ENCODE results near the gene CCDC180.
A peak's percentile ranks its signal among the peaks of the same experiment; 100 is the strongest.
"Not testable (repeated sequence)": the region's sequence is repeated elsewhere in the genome, so short reads cannot be mapped to it uniquely, and the experiment has no call there.

CCDC180 gene

GRCh38 chr9:97307500-97308163 is at the start of gene CCDC180:
CCDC180 (plus strand) TSS chr9:97307659; CDS start chr9:97308064, 405 bp downstream.
- Histone ChIP-seq H3K4me1 (ENCODE audit: control insufficient read depth in 2 of 2, insufficient read depth in 2 of 2, low read length in 2 of 2) (peaks cover 4 to 5% of the 10 kb centered on the region in 2 donors), H3K4me3 (ENCODE audit: low read length in 2 of 2) (peak within 1 kb of the TSS in 1 of 2 donors; percentile 27), H3K27me3 (ENCODE audit: control insufficient read depth in 2 of 2, insufficient read depth in 2 of 2, low read length in 2 of 2) (no peaks in the 10 kb centered on the region), H3K9me3 (ENCODE audit: control insufficient read depth in 2 of 2, low read length in 2 of 2) (no peaks in the 10 kb centered on the region), H3K9ac (ENCODE audit: low read depth in 1 of 2, low read length in 2 of 2) (no peak within 1 kb of the TSS), H3K27ac (ENCODE audit: low read depth in 2 of 2, low read length in 2 of 2) (no peak within 1 kb of the TSS), H3K36me3 (ENCODE audit: control insufficient read depth in 2 of 2, insufficient read depth in 2 of 2, low read length in 2 of 2) (peaks cover 0 to 3% of the 10 kb centered on the region in 2 donors)

GRCh38 chr9:97259834-97260514 is 47.5 kb upstream of the CCDC180 start:
- not testable (repeated sequence) for H3K36me3 ChIP-seq (ENCODE audit: control insufficient read depth in 2 of 2, insufficient read depth in 2 of 2, low read length in 2 of 2); H3K9me3 ChIP-seq (ENCODE audit: control insufficient read depth in 2 of 2, low read length in 2 of 2); H3K4me3 ChIP-seq (ENCODE audit: low read length in 2 of 2); H3K4me1 ChIP-seq (ENCODE audit: control insufficient read depth in 2 of 2, insufficient read depth in 2 of 2, low read length in 2 of 2); H3K27me3 ChIP-seq (ENCODE audit: control insufficient read depth in 2 of 2, insufficient read depth in 2 of 2, low read length in 2 of 2); H3K27ac ChIP-seq (ENCODE audit: low read depth in 2 of 2, low read length in 2 of 2); H3K9ac ChIP-seq (ENCODE audit: low read depth in 1 of 2, low read length in 2 of 2)

- no peaks in the 10 kb centered on the region for H3K36me3 ChIP-seq (ENCODE audit: control insufficient read depth in 2 of 2, insufficient read depth in 2 of 2, low read length in 2 of 2)
- H3K27me3 ChIP-seq (ENCODE audit: control insufficient read depth in 2 of 2, insufficient read depth in 2 of 2, low read length in 2 of 2): no peaks in the 10 kb centered on the region
- no peak overlapping the region for H3K27ac ChIP-seq (ENCODE audit: low read depth in 2 of 2, low read length in 2 of 2)
- no peak overlapping the region for H3K9ac ChIP-seq (ENCODE audit: low read depth in 1 of 2, low read length in 2 of 2)
- no peaks in the 10 kb centered on the region for H3K9me3 ChIP-seq (ENCODE audit: control insufficient read depth in 2 of 2, low read length in 2 of 2)
- H3K4me1 ChIP-seq (ENCODE audit: control insufficient read depth in 2 of 2, insufficient read depth in 2 of 2, low read length in 2 of 2): no peaks in the 10 kb centered on the region
- H3K4me3 ChIP-seq (ENCODE audit: low read length in 2 of 2): no peak overlapping the region
Measured at GRCh38 chr9:97271292-97271691, 36.2 kb upstream of the CCDC180 start.

GRCh38 chr9:97272072-97272471 is 35.4 kb upstream of the CCDC180 start:
- Histone ChIP-seq H3K36me3 (ENCODE audit: control insufficient read depth in 2 of 2, insufficient read depth in 2 of 2, low read length in 2 of 2) (no peaks in the 10 kb centered on the region), H3K4me1 (ENCODE audit: control insufficient read depth in 2 of 2, insufficient read depth in 2 of 2, low read length in 2 of 2) (no peaks in the 10 kb centered on the region), H3K27me3 (ENCODE audit: control insufficient read depth in 2 of 2, insufficient read depth in 2 of 2, low read length in 2 of 2) (no peaks in the 10 kb centered on the region), H3K27ac (ENCODE audit: low read depth in 2 of 2, low read length in 2 of 2) (no peak overlapping the region), H3K9me3 (ENCODE audit: control insufficient read depth in 2 of 2, low read length in 2 of 2) (no peaks in the 10 kb centered on the region), H3K9ac (ENCODE audit: low read depth in 1 of 2, low read length in 2 of 2) (no peak overlapping the region), H3K4me3 (ENCODE audit: low read length in 2 of 2) (no peak overlapping the region)

- H3K27me3 ChIP-seq (ENCODE audit: control insufficient read depth in 2 of 2, insufficient read depth in 2 of 2, low read length in 2 of 2): no peaks in the 10 kb centered on the region
- no peak overlapping the region for H3K4me3 ChIP-seq (ENCODE audit: low read length in 2 of 2)
- H3K27ac ChIP-seq (ENCODE audit: low read depth in 2 of 2, low read length in 2 of 2): no peak overlapping the region
- peaks cover 5 to 16% of the 10 kb centered on the region in 2 donors for H3K36me3 ChIP-seq (ENCODE audit: control insufficient read depth in 2 of 2, insufficient read depth in 2 of 2, low read length in 2 of 2)
- H3K9me3 ChIP-seq (ENCODE audit: control insufficient read depth in 2 of 2, low read length in 2 of 2): no peaks in the 10 kb centered on the region
- no peak overlapping the region for H3K9ac ChIP-seq (ENCODE audit: low read depth in 1 of 2, low read length in 2 of 2)
- H3K4me1 ChIP-seq (ENCODE audit: control insufficient read depth in 2 of 2, insufficient read depth in 2 of 2, low read length in 2 of 2): no peaks in the 10 kb centered on the region
Measured at GRCh38 chr9:97276310-97276852, 31.1 kb upstream of the CCDC180 start.

- Histone ChIP-seq H3K9ac (ENCODE audit: low read depth in 1 of 2, low read length in 2 of 2) (no peak overlapping the region), H3K27ac (ENCODE audit: low read depth in 2 of 2, low read length in 2 of 2) (no peak overlapping the region), H3K4me1 (ENCODE audit: control insufficient read depth in 2 of 2, insufficient read depth in 2 of 2, low read length in 2 of 2) (no peaks in the 10 kb centered on the region), H3K27me3 (ENCODE audit: control insufficient read depth in 2 of 2, insufficient read depth in 2 of 2, low read length in 2 of 2) (no peaks in the 10 kb centered on the region), H3K36me3 (ENCODE audit: control insufficient read depth in 2 of 2, insufficient read depth in 2 of 2, low read length in 2 of 2) (peaks cover 5 to 24% of the 10 kb centered on the region in 2 donors), H3K4me3 (ENCODE audit: low read length in 2 of 2) (no peak overlapping the region), H3K9me3 (ENCODE audit: control insufficient read depth in 2 of 2, low read length in 2 of 2) (no peaks in the 10 kb centered on the region)
Measured at GRCh38 chr9:97277953-97278352, 29.5 kb upstream of the CCDC180 start.

GRCh38 chr9:97280755-97281330 is 26.6 kb upstream of the CCDC180 start:
- Histone ChIP-seq H3K4me3 (ENCODE audit: low read length in 2 of 2) (no peak overlapping the region), H3K4me1 (ENCODE audit: control insufficient read depth in 2 of 2, insufficient read depth in 2 of 2, low read length in 2 of 2) (no peaks in the 10 kb centered on the region), H3K9me3 (ENCODE audit: control insufficient read depth in 2 of 2, low read length in 2 of 2) (no peaks in the 10 kb centered on the region), H3K27ac (ENCODE audit: low read depth in 2 of 2, low read length in 2 of 2) (no peak overlapping the region), H3K27me3 (ENCODE audit: control insufficient read depth in 2 of 2, insufficient read depth in 2 of 2, low read length in 2 of 2) (no peaks in the 10 kb centered on the region), H3K36me3 (ENCODE audit: control insufficient read depth in 2 of 2, insufficient read depth in 2 of 2, low read length in 2 of 2) (peaks cover 5 to 31% of the 10 kb centered on the region in 2 donors), H3K9ac (ENCODE audit: low read depth in 1 of 2, low read length in 2 of 2) (no peak overlapping the region)

- H3K27me3 ChIP-seq (ENCODE audit: control insufficient read depth in 2 of 2, insufficient read depth in 2 of 2, low read length in 2 of 2): no peaks in the 10 kb centered on the region
- H3K36me3 ChIP-seq (ENCODE audit: control insufficient read depth in 2 of 2, insufficient read depth in 2 of 2, low read length in 2 of 2): peaks cover 3 to 38% of the 10 kb centered on the region in 2 donors
Measured at GRCh38 chr9:97283768-97284167, 23.7 kb upstream of the CCDC180 start.

GRCh38 chr9:97284798-97285197 is 22.7 kb upstream of the CCDC180 start:
- no peaks in the 10 kb centered on the region for H3K4me1 ChIP-seq (ENCODE audit: control insufficient read depth in 2 of 2, insufficient read depth in 2 of 2, low read length in 2 of 2)
- H3K9ac ChIP-seq (ENCODE audit: low read depth in 1 of 2, low read length in 2 of 2): no peak overlapping the region
- H3K36me3 ChIP-seq (ENCODE audit: control insufficient read depth in 2 of 2, insufficient read depth in 2 of 2, low read length in 2 of 2): peaks cover 0 to 35% of the 10 kb centered on the region in 2 donors
- no peaks in the 10 kb centered on the region for H3K27me3 ChIP-seq (ENCODE audit: control insufficient read depth in 2 of 2, insufficient read depth in 2 of 2, low read length in 2 of 2)
- no peaks in the 10 kb centered on the region for H3K9me3 ChIP-seq (ENCODE audit: control insufficient read depth in 2 of 2, low read length in 2 of 2)
- no peak overlapping the region for H3K27ac ChIP-seq (ENCODE audit: low read depth in 2 of 2, low read length in 2 of 2)
- no peak overlapping the region for H3K4me3 ChIP-seq (ENCODE audit: low read length in 2 of 2)

More at GRCh38 chr9:97283768-97284167, 23.7 kb upstream of the CCDC180 start:
- Histone ChIP-seq H3K27ac (ENCODE audit: low read depth in 2 of 2, low read length in 2 of 2) (no peak overlapping the region), H3K9me3 (ENCODE audit: control insufficient read depth in 2 of 2, low read length in 2 of 2) (no peaks in the 10 kb centered on the region), H3K4me1 (ENCODE audit: control insufficient read depth in 2 of 2, insufficient read depth in 2 of 2, low read length in 2 of 2) (no peaks in the 10 kb centered on the region), H3K9ac (ENCODE audit: low read depth in 1 of 2, low read length in 2 of 2) (no peak overlapping the region), H3K4me3 (ENCODE audit: low read length in 2 of 2) (no peak overlapping the region)

GRCh38 chr9:97292200-97292599 is 15.3 kb upstream of the CCDC180 start:
- Histone ChIP-seq H3K9me3 (ENCODE audit: control insufficient read depth in 2 of 2, low read length in 2 of 2) (no peaks in the 10 kb centered on the region), H3K4me1 (ENCODE audit: control insufficient read depth in 2 of 2, insufficient read depth in 2 of 2, low read length in 2 of 2) (no peaks in the 10 kb centered on the region), H3K27ac (ENCODE audit: low read depth in 2 of 2, low read length in 2 of 2) (no peak overlapping the region), H3K36me3 (ENCODE audit: control insufficient read depth in 2 of 2, insufficient read depth in 2 of 2, low read length in 2 of 2) (peaks cover 6 to 22% of the 10 kb centered on the region in 2 donors), H3K27me3 (ENCODE audit: control insufficient read depth in 2 of 2, insufficient read depth in 2 of 2, low read length in 2 of 2) (no peaks in the 10 kb centered on the region), H3K9ac (ENCODE audit: low read depth in 1 of 2, low read length in 2 of 2) (no peak overlapping the region), H3K4me3 (ENCODE audit: low read length in 2 of 2) (no peak overlapping the region)
